ENCODE measurements around the gene SAFB.

- TF ChIP-seq CTCF (IDR thresholded peaks at IDR 0.05; ENCODE audit: poor library complexity, severe bottlenecking) (no peak), POLR2AphosphoS5 (IDR thresholded peaks at IDR 0.05) (no peak), SMC3 (conservative IDR thresholded peaks at IDR 0.05; ENCODE audit: poor library complexity) (no peak), MXI1 (conservative IDR thresholded peaks at IDR 0.05; ENCODE audit: poor library complexity, severe bottlenecking) (no peak)
These were observed 9.8 kb downstream of the SAFB start for GRCh38 chr19:5632657-5633056.
